HL-60 (cell line): ENCODE data around the gene ZNF827.

ENCODE experiments used
- DNase-seq, 2 experiments: peaks; one replicate each; pipeline ENCODE4 v3.0.0-alpha.2; 2010 to 2020; ENCODE audit warnings: low read depth in 1 of 2, low spot score in 1 of 2
- H3K27ac ChIP-seq: fragments of 250-450 bp; sonication (Bioruptor Pico); replicated peaks from 2 replicates; pipeline ENCODE4 v1.5.1; 2020; ENCODE audit warnings: mild to moderate bottlenecking, moderate library complexity
- H3K27me3 ChIP-seq: fragments of 250-450 bp; sonication (Bioruptor Pico); 2 replicates; pipeline ENCODE4 v1.5.1; 2021; ENCODE audit warnings: mild to moderate bottlenecking, moderate library complexity; ENCODE audit not compliant: insufficient read depth, poor library complexity, severe bottlenecking
- H3K4me3 ChIP-seq: replicated peaks from 2 replicates; pipeline ENCODE4 v1.5.1; 2011; ENCODE audit warnings: mild to moderate bottlenecking, control low read depth, low read length; ENCODE audit not compliant: insufficient read depth
- CTCF ChIP-seq: IDR thresholded peaks from one replicate; pipeline ENCODE4 v1.5.1; 2011; ENCODE audit warnings: low read length, control low read depth, inconsistent platforms; ENCODE audit not compliant: insufficient read depth
- GABPA ChIP-seq: IDR thresholded peaks from 2 replicates; pipeline ENCODE4 v1.6.1; 2012; ENCODE audit warnings: low read depth
- POLR2AphosphoS5 ChIP-seq: IDR thresholded peaks from 2 replicates; pipeline ENCODE4 v1.6.1; 2012; ENCODE audit warnings: low read depth
- REST ChIP-seq: IDR thresholded peaks from 2 replicates; pipeline ENCODE4 v1.6.1; 2012; ENCODE audit warnings: low read depth; ENCODE audit not compliant: insufficient replicate concordance
- SPI1 ChIP-seq: IDR thresholded peaks from 2 replicates; pipeline ENCODE4 v1.6.1; 2012; ENCODE audit warnings: low read depth, mild to moderate bottlenecking, borderline replicate concordance

ZNF827 gene

GRCh38 chr4:145774473-145774872, 164.2 kb downstream of the ZNF827 start:
- no peak for TF ChIP-seq REST
- no peak for DNase-seq
- Histone ChIP-seq H3K27me3 (no peaks in the 10 kb centered on the region), H3K27ac (no peak overlapping the region), H3K4me3 (no peak overlapping the region)

GRCh38 chr4:145773581-145774234, 164.9 kb downstream of the ZNF827 start:
- no peaks in the 10 kb centered on the region for H3K27me3 ChIP-seq
- no peak for TF ChIP-seq POLR2AphosphoS5
- TF ChIP-seq SPI1: no peak
- no peak for TF ChIP-seq GABPA
- TF ChIP-seq REST: no peak
- TF ChIP-seq CTCF: no peak
- DNase-seq: no peak
- no peak overlapping the region for H3K27ac ChIP-seq
- no peak overlapping the region for H3K4me3 ChIP-seq

- TF ChIP-seq REST (no peak), POLR2AphosphoS5 (no peak), SPI1 (no peak), CTCF (no peak), GABPA (no peak)
- no peak for DNase-seq
- Histone ChIP-seq H3K4me3 (no peak overlapping the region), H3K27ac (no peak overlapping the region), H3K27me3 (no peaks in the 10 kb centered on the region)
These were observed 166.3 kb downstream of the ZNF827 start for GRCh38 chr4:145772347-145772746.
